HCT116 (cell line): ENCODE measurements around the gene CES4A.

Source experiments
- SRF ChIP-seq: IDR thresholded peaks from 2 replicates; pipeline ENCODE4 v1.6.1; 2012; ENCODE audit warnings: low read depth
- TF ChIP-seq, protein P1 (sequence below), 3 experiments: fragments of 200-600 bp in 1 of 3; sonication (generic) in 1 of 3; IDR thresholded peaks in 2 of 3; conservative IDR thresholded peaks in 1 of 3; 2 replicates each; pipeline ENCODE4 v1.5.1; 2012 to 2017; ENCODE audit warnings: low read depth in 2 of 3, low read length in 2 of 3, antibody characterized with exemption in 1 of 3, borderline replicate concordance in 1 of 3, control low read depth in 1 of 3, mild to moderate bottlenecking in 1 of 3, mixed read lengths in 1 of 3, mixed run types in 1 of 3, moderate library complexity in 1 of 3; ENCODE audit not compliant: insufficient read depth in 1 of 3
- TF ChIP-seq, protein P2 (sequence below): IDR thresholded peaks from 2 replicates; pipeline ENCODE4 v1.6.1; 2012

DNA sequence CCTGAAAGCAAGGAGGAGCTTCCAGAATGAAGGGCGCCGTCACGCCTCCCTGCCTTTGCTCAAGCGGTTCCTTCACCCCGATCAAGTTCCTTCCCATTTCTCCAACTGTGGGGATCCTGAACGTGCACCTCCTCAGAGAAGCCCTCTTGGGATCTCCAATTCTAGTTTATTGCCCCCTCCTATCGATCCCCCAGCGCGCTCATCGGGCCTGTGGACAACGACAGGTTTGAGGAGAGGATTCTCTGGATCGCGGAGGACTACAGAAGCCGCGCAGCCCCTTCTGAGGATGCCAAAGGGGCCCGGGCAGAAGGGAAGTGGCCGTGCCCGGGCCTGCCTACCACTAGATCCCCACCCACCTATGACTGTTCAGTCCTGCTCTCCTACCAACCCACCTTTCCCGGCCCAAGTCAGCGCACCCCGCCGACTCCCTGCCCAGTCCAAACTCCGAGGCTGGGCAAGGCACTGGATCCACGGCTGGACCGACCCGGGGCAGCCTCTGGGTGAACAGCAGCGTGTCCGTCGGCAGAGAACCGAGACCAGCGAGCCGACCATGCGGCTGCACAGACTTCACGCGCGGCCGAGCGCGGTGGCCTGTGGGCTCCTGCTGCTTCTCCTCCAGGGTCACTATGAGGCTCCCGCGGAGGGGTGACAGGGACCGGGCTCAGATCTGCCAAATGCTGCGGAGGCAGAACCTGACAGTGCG, 40.1 kb upstream of the CES4A start:
- TF ChIP-seq, protein P1, sequence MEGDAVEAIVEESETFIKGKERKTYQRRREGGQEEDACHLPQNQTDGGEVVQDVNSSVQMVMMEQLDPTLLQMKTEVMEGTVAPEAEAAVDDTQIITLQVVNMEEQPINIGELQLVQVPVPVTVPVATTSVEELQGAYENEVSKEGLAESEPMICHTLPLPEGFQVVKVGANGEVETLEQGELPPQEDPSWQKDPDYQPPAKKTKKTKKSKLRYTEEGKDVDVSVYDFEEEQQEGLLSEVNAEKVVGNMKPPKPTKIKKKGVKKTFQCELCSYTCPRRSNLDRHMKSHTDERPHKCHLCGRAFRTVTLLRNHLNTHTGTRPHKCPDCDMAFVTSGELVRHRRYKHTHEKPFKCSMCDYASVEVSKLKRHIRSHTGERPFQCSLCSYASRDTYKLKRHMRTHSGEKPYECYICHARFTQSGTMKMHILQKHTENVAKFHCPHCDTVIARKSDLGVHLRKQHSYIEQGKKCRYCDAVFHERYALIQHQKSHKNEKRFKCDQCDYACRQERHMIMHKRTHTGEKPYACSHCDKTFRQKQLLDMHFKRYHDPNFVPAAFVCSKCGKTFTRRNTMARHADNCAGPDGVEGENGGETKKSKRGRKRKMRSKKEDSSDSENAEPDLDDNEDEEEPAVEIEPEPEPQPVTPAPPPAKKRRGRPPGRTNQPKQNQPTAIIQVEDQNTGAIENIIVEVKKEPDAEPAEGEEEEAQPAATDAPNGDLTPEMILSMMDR (IDR thresholded peaks at IDR 0.05 in 2 of 3, conservative IDR thresholded peaks at IDR 0.05 in 1 of 3; ENCODE audit: borderline replicate concordance in 1 of 3, insufficient read depth in 1 of 3, low read depth in 2 of 3, low read length in 2 of 3), result no peak
- TF ChIP-seq SRF, result no peak
- TF ChIP-seq, protein P2, sequence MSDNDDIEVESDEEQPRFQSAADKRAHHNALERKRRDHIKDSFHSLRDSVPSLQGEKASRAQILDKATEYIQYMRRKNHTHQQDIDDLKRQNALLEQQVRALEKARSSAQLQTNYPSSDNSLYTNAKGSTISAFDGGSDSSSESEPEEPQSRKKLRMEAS, result no peak
